NK-92 (cell line): ENCODE results near the gene FBLN5.
"Not testable (repeated sequence)": the region's sequence is repeated elsewhere in the genome, so short reads cannot be mapped to it uniquely, and the experiment has no call there.

Source experiments
- DNase-seq: peaks from one replicate; lab custom pipeline; 2025; ENCODE audit not compliant: unreplicated experiment; lab: John Stamatoyannopoulos, UW

Gene FBLN5

GRCh38 chr14:91886961-91887360, 60.5 kb downstream of the FBLN5 start:
- DNase-seq, result no peak

GRCh38 chr14:91885839-91886238, 61.7 kb downstream of the FBLN5 start:
- DNase-seq, result no peak

GRCh38 chr14:91885113-91885712, 62.3 kb downstream of the FBLN5 start:
- no peak for DNase-seq

- no peak for DNase-seq
Observed at GRCh38 chr14:91884664-91885063, 62.8 kb downstream of the FBLN5 start.

- DNase-seq, result no peak
Observed at GRCh38 chr14:91883753-91884152, 63.7 kb downstream of the FBLN5 start.

GRCh38 chr14:91882776-91883175, 64.7 kb downstream of the FBLN5 start:
- DNase-seq, result no peak

GRCh38 chr14:91882369-91882768, 65.1 kb downstream of the FBLN5 start:
- no peak for DNase-seq

- DNase-seq, result no peak
Observed at GRCh38 chr14:91879196-91879595, 68.3 kb downstream of the FBLN5 start.

GRCh38 chr14:91878274-91878673, 69.2 kb downstream of the FBLN5 start:
- no peak for DNase-seq

GRCh38 chr14:91877376-91877915, 70.0 kb downstream of the FBLN5 start:
- DNase-seq, result no peak

- DNase-seq, result no peak
Observed at GRCh38 chr14:91876492-91876891, 71.0 kb downstream of the FBLN5 start.

GRCh38 chr14:91875525-91876286, 71.8 kb downstream of the FBLN5 start:
- no peak for DNase-seq

GRCh38 chr14:91873471-91874415, 73.8 kb downstream of the FBLN5 start:
- DNase-seq, result peak; percentile 30

GRCh38 chr14:91872517-91873470, 74.7 kb downstream of the FBLN5 start:
- DNase-seq, result no peak

- no peak for DNase-seq
Observed at GRCh38 chr14:91872011-91872501, 75.4 kb downstream of the FBLN5 start.

- not testable (repeated sequence) for DNase-seq
Observed at GRCh38 chr14:91871401-91871800, 76.1 kb downstream of the FBLN5 start.

- no peak for DNase-seq
Observed at GRCh38 chr14:91870890-91871289, 76.6 kb downstream of the FBLN5 start.

- no peak for DNase-seq
Observed at GRCh38 chr14:91870001-91870400, 77.5 kb downstream of the FBLN5 start.

- DNase-seq, result no peak
Observed at GRCh38 chr14:91869556-91869955, 77.9 kb downstream of the FBLN5 start.
